GM19463 (cell line): ENCODE results near the gene ZYG11B.
"Not testable (repeated sequence)": the region's sequence is repeated elsewhere in the genome, so short reads cannot be mapped to it uniquely, and the experiment has no call there.

Experiments
- ATAC-seq: cut with Tn5 transposase; IDR thresholded peaks from one replicate; pipeline ENCODE4 v1.9.1; 2021; ENCODE audit warnings: mild to moderate bottlenecking, moderate library complexity; ENCODE audit not compliant: unreplicated experiment

ZYG11B gene

GRCh38 chr1:52726265-52727113, at the start of gene ZYG11B:
Gene ZYG11B, plus strand, starts transcription at chr1:52726453. Its CDS starts 201 bp downstream, at chr1:52726654.
- ATAC-seq: peak; percentile 95

DNA sequence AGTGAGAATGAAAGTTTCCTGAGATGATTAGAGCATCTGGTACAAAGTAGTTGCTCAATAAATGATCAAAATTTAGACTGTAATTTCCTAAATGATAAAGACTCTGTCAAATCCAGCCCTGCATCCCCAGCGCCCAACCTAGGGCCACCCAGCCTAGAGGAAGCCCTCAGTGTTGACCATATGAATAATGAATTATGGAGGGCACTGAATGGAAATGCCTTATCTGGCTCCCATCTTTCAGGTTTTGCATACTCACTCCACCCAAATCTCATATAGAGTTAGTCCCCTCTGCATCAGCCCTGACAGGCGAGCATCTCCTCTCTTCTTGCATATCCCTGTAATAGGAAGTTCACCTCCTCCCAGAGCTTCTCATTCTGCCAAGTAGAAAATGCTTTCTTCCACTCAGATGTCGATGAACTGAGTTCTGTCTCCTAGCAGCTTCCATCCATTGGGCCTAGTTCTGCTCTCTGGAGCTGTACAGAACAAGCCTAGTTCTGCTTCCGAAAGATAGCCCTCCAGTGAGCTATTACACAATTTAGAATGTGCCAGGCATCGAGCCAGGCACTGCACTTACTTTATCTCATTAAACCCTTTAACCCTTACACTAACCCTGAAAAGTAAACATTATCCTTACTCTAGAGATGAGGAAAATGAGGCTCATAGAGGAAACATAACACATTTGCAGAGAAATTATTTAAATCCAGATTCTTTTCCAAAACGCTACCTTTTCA, 49.0 kb upstream of the ZYG11B start:
- no peak for ATAC-seq

- ATAC-seq: no peak
Observed at GRCh38 chr1:52679048-52679447, 47.2 kb upstream of the ZYG11B start.

GRCh38 chr1:52679498-52679897, 46.8 kb upstream of the ZYG11B start:
- no peak for ATAC-seq

GRCh38 chr1:52680353-52680752, 45.9 kb upstream of the ZYG11B start:
- ATAC-seq: no peak

GRCh38 chr1:52681136-52681535, 45.1 kb upstream of the ZYG11B start:
- ATAC-seq: no peak

DNA sequence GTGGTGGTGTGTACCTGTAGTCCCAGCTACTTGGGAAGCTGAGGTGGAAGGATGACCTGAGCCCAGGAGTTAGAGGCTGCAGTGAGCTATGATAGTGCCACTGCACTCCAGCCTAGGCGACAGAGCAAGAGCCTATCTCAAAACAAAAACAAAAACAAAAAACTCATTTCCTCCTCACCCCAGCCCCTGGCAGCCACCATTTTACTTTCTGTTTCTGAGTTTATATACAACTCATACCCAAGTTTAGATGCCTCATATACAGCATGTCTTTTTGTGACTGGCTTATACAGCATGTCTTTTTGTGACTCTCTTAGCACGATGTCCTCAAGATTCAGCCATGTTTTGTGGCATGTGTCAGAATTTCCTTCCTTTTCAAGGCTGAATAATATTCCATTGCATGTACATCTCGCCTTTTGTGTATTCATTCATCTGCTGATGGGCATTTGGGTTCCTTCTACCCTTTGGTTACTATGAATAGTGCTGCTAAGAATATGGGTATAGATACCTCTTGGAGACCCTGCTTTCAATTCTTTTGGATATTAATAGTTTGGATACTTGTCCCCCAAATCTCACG, 42.8 kb upstream of the ZYG11B start:
- ATAC-seq: no peak

GRCh38 chr1:52684545-52684944, 41.7 kb upstream of the ZYG11B start:
- no peak for ATAC-seq

DNA sequence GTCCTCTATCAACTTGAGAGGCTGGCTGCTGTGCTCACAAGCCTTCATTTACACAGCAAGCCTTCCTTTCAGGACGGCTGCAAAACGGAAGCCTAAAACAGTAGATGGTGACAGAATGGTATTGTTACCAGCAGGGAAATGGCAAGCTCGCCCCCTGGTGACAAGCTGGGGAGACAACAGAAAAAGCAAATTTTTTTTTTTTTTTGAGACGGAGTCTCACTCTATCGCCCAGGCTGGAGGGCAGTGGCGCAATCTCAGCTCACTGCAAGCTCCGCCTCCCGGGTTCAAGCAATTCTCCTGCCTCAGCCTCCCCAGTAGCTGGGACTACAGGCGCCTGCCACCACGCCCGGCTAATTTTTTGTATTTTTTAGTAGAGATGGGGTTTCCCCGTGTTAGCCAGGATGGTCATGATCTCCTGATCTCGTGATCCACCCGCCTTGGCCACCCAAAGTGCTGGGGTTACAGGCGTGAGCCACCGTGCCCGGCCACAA, 39.9 kb upstream of the ZYG11B start:
- ATAC-seq: not testable (repeated sequence)

- ATAC-seq: no peak
Observed at GRCh38 chr1:52686830-52687229, 39.4 kb upstream of the ZYG11B start.

- ATAC-seq: no peak
Observed at GRCh38 chr1:52691821-52692220, 34.4 kb upstream of the ZYG11B start.

GRCh38 chr1:52692697-52693096, 33.6 kb upstream of the ZYG11B start:
- ATAC-seq: no peak

- ATAC-seq: not testable (repeated sequence)
Observed at GRCh38 chr1:52693351-52693750, 32.9 kb upstream of the ZYG11B start.

- ATAC-seq: no peak
Observed at GRCh38 chr1:52693843-52694242, 32.4 kb upstream of the ZYG11B start.

GRCh38 chr1:52695627-52696026, 30.6 kb upstream of the ZYG11B start:
- no peak for ATAC-seq

- ATAC-seq: peak; percentile 49
Observed at GRCh38 chr1:52697795-52698674, 28.2 kb upstream of the ZYG11B start, which contains the start of gene COA7. Gene COA7, minus strand, starts transcription at chr1:52698347. Its CDS starts 21 bp downstream, at chr1:52698326.

DNA sequence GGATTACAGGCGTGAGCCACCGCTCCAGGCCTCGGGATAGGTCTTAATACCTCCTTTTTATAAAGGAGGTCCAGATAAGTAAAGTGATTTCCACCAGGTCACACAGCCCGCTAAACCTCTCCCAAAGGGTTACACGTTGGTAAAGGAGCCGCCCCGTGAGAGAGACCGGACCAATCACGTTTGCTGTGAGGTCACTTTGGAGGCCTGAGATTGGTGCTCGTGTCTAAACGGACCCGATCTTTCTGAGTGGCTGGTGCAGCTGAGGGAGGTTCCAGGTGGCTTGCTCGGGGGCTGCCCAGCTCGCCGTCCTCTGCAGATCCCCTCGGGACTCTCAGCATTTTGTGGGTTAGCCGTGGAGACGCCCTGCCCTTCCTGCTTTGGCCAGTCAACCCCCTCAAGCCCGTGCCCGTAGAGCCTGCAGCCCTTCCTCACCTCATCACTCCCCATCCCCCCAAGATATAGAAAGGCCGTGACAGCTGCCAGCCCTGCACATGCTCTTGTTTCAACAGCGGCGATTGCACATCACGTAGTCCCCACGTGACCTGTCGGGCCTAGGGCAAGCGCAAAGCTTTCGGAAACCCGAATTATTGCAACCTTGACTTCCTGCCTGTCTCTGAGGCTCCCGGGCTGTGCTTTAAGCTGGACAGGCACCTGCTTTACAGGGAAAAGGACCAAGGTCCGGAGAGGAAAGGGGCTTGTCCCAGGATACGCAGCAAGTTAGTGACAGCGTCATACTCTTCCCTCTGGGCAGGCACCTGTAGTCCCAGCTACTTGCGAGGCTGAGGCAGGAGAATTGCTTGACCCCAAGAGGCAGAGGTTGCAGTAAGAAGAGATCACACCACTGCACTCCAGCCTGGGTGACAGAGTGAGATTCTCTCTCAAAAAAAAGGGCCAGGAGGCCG, 23.1 kb upstream of the ZYG11B start:
- ATAC-seq: peak; percentile 90

- no peak for ATAC-seq
Observed at GRCh38 chr1:52706136-52706670, 20.1 kb upstream of the ZYG11B start.
